HG03442 (cell line): Measurements from ENCODE around the gene AIPL1.

ENCODE experiments used
- ATAC-seq: cut with Tn5 transposase; IDR thresholded peaks from one replicate; pipeline ENCODE4 v1.9.1; 2021; ENCODE audit warnings: mild to moderate bottlenecking, moderate library complexity; ENCODE audit not compliant: unreplicated experiment

AIPL1 gene

DNA sequence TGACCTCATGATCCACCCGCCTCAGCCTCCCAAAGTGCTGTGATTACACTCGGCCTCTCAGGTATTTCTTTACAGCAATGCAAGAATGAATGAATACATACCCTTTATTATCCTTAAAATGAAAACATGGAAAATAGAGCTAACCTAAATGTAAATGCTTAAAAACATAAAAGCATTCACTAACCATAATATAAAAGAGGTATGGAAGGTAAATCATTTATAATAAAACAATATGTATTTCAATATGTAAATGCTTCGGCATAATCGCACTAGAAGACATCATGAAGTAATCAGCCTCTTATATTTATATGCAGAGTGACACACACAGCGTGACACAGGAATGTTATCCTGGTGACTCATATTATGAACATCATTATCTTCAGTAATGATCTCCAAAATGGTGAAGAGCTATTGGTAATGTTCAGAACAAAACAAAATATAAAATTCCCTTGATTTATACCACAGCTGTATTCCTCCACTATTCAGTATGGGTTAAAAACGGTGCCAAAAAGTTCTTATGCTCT lies 53.9 kb downstream of the AIPL1 start:
- no peak for ATAC-seq

DNA sequence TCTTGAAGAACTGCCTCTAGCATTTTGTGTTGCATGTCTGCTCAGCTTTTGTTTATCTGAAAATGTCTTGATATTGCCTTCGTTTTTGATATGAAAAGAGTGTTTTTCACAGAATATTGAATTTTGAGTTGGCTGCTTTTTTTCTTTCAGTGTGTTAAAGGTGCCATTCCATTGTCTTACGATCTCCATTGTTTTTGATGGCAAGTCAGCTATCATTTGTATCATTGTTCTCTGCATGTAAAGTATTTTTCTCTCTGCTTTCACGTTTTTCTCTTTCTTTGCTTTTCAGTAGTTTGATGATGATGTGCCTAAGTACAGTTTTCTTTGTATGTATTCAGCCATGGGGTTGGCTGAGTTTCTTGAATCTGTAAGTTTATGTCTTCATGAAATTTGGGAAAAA lies 57.0 kb downstream of the AIPL1 start:
- ATAC-seq, result no peak

DNA sequence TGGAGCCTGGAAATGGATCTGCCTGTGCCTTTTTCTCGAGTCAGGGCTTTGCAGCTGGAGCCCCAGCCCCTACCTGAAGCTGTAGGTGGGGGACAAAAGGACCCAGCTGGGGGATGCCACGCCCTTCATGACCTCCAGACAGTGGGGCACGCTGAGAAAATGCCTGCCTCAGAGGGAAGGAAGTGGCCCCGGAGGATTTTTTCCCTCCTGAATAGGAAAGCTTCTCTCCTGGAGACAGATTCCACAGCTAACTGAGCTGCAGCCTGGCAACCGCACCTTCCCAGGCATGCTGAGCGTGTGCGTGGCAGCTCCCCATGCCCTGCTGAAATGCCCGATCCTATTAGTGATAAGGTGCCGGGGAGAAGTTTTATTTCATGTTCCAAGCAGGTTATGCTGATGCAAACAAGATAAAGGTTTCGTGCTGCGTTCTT lies 58.0 kb downstream of the AIPL1 start:
- ATAC-seq, result no peak

DNA sequence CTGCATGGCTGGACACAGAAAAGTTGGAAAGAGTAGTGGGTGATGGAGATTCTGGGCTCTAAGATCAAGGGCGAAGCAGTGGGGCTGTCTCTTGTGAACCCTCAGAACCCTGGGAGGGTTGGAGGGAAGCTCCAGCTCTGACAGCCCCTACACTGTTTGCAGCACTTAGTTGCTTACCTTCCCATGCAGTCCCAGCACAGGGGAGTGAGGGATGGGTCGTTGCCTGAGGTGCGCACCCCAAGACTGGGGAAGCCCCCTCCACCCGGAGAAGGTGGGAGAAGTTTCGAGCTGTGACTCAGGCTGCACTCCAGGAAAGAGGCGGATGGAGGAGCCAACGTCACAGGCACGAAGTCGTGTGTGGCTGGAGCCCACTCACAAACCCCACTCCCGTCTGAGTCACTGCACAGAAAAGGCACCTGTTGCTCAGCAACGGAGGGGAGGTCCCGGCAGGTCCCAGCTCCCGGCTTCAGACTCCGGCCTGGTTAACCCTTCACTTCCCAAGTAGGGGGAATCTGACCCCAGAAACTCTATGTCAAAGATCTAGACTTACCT lies 60.1 kb downstream of the AIPL1 start:
- ATAC-seq, result no peak

DNA sequence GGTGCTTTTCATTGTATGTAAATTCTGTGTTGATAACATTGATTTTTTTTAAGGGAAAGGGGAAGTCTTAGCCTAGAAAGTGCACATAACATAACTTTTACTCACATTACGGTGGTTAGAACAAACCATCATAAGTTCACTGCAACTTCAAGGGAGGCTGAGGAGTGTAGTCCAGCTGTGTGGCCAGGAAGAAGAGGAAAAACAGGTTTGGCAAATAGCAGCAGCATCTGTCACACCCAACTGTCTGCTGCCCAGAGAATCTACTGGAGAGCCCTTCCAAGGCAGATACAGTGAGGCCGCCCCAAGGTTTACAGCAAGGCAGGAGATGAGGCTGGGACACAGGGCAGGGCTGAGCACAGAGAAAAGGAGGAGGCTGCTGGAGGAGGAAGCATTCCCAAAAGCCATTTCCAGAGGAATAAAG lies 60.6 kb downstream of the AIPL1 start:
- ATAC-seq, result no peak
